IPS-15b (cell line): ENCODE results near the gene CORO1A.
"Not testable (repeated sequence)": the region's sequence is repeated elsewhere in the genome, so short reads cannot be mapped to it uniquely, and the experiment has no call there.

Experiments used
- H3K27me3 ChIP-seq: one replicate; pipeline ENCODE4 v1.6.1; 2013; ENCODE audit warnings: low read length; ENCODE audit not compliant: control insufficient read depth, insufficient read depth
- H3K36me3 ChIP-seq: one replicate; pipeline ENCODE4 v1.6.1; 2013; ENCODE audit warnings: low read length; ENCODE audit not compliant: control insufficient read depth, insufficient read depth
- H3K4me1 ChIP-seq: one replicate; pipeline ENCODE4 v1.6.1; 2013; ENCODE audit warnings: mild to moderate bottlenecking, low read length; ENCODE audit not compliant: control insufficient read depth, insufficient read depth
- H3K4me3 ChIP-seq: one replicate; pipeline ENCODE4 v1.5.1; 2013; ENCODE audit warnings: low read depth, low read length
- H3K9ac ChIP-seq: one replicate; pipeline ENCODE4 v1.6.1; 2013; ENCODE audit warnings: low read depth, mild to moderate bottlenecking, low read length
- H3K9me3 ChIP-seq: one replicate; pipeline ENCODE4 v1.6.1; 2013; ENCODE audit warnings: mild to moderate bottlenecking, low read length; ENCODE audit not compliant: control insufficient read depth, insufficient read depth

CORO1A gene

DNA sequence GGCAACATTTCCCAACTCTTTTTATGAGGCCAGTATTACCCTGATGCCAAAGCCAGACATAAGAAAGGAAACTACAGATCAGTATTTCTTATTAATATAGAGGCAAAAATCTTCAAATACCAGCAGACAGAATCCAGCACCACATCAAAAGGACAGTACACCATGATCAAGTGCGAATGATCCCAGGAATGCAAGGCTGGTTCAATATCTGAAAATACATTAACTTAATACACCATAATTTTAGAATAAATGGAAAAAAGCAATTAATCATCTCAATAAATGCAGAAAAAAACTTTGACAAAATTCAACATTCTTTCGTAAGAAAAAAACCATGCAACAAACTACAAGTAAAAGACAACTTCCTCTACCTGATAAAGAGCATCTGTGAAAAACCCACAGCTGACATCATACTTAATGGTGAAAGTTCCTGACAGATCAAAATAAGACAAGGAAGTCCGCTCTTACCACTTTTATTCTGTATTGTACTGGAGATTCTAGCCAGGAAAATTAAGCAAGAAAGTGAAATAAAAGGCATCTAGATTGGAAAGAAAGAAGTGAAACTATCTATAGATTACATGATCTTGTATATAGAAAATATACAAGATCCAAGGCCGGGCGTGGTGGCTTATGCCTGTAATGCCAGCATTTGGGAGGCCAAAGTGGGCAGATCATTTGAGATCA is 34.0 kb upstream of the CORO1A start:
- Histone ChIP-seq H3K9ac (no peak overlapping the region), H3K27me3 (no peaks in the 10 kb centered on the region), H3K36me3 (no peaks in the 10 kb centered on the region), H3K4me3 (no peak overlapping the region), H3K4me1 (no peaks in the 10 kb centered on the region), H3K9me3 (no peaks in the 10 kb centered on the region)

DNA sequence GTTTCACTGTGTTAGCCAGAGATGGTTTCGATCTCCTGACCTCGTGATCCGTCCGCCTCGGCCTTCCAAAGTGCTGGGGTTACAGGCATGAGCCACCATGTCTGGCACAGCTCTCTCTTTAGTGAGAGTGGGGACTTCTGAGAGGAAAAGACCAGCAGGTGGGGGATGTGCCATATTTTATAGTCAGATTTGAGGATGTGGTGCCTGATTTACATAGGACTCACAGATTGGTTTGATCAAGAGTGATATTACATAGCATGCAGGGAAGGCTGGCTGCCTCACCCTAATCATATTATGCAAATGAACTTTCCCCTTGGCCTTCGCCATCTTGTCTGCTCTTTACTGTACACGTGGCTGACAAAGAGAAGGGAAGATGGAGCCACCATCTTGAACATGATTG is 32.3 kb upstream of the CORO1A start:
- no peak overlapping the region for H3K9ac ChIP-seq
- no peaks in the 10 kb centered on the region for H3K27me3 ChIP-seq
- H3K4me3 ChIP-seq, result no peak overlapping the region
- H3K9me3 ChIP-seq, result no peaks in the 10 kb centered on the region
- H3K4me1 ChIP-seq, result no peaks in the 10 kb centered on the region
- no peaks in the 10 kb centered on the region for H3K36me3 ChIP-seq

DNA sequence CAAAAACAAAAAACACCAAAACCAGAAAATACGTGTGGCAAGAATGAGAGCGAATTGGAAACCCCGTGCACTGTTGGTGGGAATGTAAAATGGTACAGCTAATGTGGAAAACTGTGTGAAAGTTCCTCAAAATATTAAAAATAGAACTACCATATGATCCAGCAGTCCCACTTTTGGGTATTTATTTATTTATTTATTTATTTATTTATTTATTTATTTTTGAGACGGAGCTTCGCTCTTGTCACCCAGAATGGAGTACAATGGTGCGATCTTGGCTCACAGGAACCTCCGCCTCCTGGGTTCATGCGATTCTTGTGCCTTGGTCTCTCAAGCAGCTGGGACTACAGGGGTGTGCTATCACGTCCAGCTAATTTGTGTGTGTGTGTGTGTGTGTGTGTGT is 30.9 kb upstream of the CORO1A start:
- no peak overlapping the region for H3K4me3 ChIP-seq
- H3K36me3 ChIP-seq, result no peaks in the 10 kb centered on the region
- no peaks in the 10 kb centered on the region for H3K27me3 ChIP-seq
- H3K9me3 ChIP-seq, result no peaks in the 10 kb centered on the region
- H3K4me1 ChIP-seq, result no peaks in the 10 kb centered on the region
- H3K9ac ChIP-seq, result no peak overlapping the region

GRCh38 chr16:30155188-30155587 is 28.2 kb upstream of the CORO1A start:
- no peak overlapping the region for H3K9ac ChIP-seq
- no peaks in the 10 kb centered on the region for H3K36me3 ChIP-seq
- H3K9me3 ChIP-seq, result no peaks in the 10 kb centered on the region
- H3K4me1 ChIP-seq, result no peaks in the 10 kb centered on the region
- H3K27me3 ChIP-seq, result no peaks in the 10 kb centered on the region
- no peak overlapping the region for H3K4me3 ChIP-seq

DNA sequence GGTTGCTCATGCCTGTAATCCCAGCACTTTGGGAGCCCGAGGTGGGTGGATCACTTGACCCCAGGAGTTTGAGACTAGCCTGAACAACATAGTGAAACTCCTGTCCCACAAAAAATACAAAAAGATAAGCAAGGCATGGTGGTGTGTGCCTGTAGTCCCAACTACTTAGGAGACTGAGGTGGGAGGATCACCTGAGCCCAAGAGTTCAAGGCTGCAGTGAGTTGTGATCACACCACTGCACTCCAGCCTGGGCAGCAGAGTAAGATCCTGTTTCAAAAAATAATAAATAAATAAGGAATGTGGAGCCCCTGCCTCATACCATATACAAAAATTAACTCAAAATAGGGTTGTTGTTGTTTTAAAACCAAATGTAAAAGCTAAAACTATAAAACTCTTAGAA is 26.2 kb upstream of the CORO1A start:
- Histone ChIP-seq H3K9ac (no peak overlapping the region), H3K27me3 (no peaks in the 10 kb centered on the region), H3K9me3 (no peaks in the 10 kb centered on the region), H3K4me1 (no peaks in the 10 kb centered on the region), H3K36me3 (no peaks in the 10 kb centered on the region), H3K4me3 (no peak overlapping the region)

- no peaks in the 10 kb centered on the region for H3K27me3 ChIP-seq
- no peak overlapping the region for H3K4me3 ChIP-seq
- H3K9ac ChIP-seq, result no peak overlapping the region
- no peaks in the 10 kb centered on the region for H3K36me3 ChIP-seq
- H3K4me1 ChIP-seq, result no peaks in the 10 kb centered on the region
- no peaks in the 10 kb centered on the region for H3K9me3 ChIP-seq
These were observed 19.9 kb upstream of the CORO1A start for GRCh38 chr16:30163538-30163937.

DNA sequence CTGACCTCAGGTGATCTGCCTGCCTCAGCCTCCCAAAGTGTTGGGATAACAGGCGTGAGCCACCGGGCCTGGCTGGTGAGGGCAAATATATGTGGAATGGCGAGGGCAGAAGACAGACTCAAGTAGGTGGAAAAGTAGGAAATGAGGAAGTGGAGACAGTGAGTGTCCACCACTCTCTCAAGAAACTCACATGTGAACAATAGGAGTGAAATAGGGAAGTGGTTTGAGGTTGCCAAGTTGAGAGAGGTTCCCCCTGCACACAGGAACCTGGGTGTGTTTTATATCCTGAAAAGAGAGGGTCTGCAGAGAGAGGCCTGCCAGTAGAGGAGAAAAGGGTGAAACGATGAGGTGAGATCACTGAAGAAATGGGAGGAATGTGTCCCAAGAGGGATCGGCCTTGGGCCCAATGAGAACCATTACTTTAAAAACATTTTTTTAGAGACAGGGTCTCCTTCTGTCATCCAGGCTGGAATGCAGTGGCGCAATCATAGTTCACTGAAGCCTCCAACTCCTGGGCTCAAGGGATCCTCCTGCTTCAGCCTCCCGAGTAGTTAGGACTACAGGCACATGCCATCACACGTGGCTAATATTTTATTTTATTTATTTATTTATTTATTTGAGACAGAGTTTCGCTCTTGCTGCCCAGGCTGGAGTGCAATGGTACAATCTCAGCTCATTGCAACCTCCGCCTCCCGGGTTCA is 17.1 kb upstream of the CORO1A start:
- no peaks in the 10 kb centered on the region for H3K27me3 ChIP-seq
- H3K4me3 ChIP-seq, result no peak overlapping the region
- H3K4me1 ChIP-seq, result no peaks in the 10 kb centered on the region
- no peaks in the 10 kb centered on the region for H3K9me3 ChIP-seq
- H3K36me3 ChIP-seq, result no peaks in the 10 kb centered on the region
- no peak overlapping the region for H3K9ac ChIP-seq

- not testable (repeated sequence) for H3K9me3 ChIP-seq, H3K27me3 ChIP-seq, H3K4me3 ChIP-seq, H3K9ac ChIP-seq, H3K4me1 ChIP-seq, H3K36me3 ChIP-seq
These were observed 14.7 kb upstream of the CORO1A start for GRCh38 chr16:30168746-30169145.

DNA sequence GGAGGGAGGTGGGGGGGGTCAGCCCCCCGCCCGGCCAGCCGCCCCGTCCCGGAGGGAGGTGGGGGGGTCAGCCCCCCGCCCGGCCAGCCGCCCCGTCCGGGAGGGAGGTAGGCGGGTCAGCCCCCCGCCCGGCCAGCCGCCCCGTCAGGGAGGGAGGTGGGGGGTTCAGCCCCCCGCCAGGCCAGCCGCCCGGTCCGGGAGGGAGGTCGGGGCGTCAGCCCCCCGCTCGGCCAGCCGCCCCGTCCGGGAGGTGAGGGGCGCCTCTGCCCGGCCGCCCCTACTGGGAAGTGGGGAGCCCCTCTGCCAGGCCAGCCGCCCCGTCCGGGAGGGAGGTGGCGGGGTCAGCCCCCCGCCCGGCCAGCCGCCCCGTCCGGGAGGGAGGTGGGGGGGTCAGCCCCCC is 14.0 kb upstream of the CORO1A start:
- H3K36me3 ChIP-seq, H3K27me3 ChIP-seq, H3K4me1 ChIP-seq, H3K9me3 ChIP-seq, H3K4me3 ChIP-seq, H3K9ac ChIP-seq: not testable (repeated sequence)

- not testable (repeated sequence) for H3K9me3 ChIP-seq, H3K36me3 ChIP-seq, H3K27me3 ChIP-seq, H3K4me3 ChIP-seq, H3K9ac ChIP-seq, H3K4me1 ChIP-seq
These were observed 13.3 kb upstream of the CORO1A start for GRCh38 chr16:30170145-30170544.

- Histone ChIP-seq H3K36me3 (no peaks in the 10 kb centered on the region), H3K9ac (no peak overlapping the region), H3K27me3 (no peaks in the 10 kb centered on the region), H3K9me3 (no peaks in the 10 kb centered on the region), H3K4me1 (no peaks in the 10 kb centered on the region), H3K4me3 (no peak overlapping the region)
These were observed 10.3 kb upstream of the CORO1A start for GRCh38 chr16:30173054-30173453.

DNA sequence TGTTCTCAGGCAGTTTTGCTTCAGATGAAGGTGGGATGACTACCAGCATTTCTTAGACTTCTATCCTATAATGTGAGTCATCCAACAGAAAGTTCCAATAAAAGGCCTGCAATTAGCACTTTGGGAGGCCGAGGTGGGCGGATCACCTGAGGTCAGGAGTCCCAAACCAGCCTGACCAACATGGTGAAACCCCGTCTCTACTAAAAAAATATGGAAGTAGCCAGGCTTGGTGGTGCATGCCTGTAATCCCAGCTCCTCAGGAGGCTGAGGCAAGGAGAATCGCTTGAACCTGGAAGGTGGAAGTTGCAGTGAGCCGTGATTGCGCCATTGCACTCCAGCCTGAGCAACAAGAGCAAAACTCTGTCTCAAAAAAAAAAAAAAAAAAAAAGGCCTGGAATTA is 6.5 kb upstream of the CORO1A start:
- H3K4me3 ChIP-seq, H3K4me1 ChIP-seq, H3K9ac ChIP-seq, H3K27me3 ChIP-seq, H3K9me3 ChIP-seq, H3K36me3 ChIP-seq: not testable (repeated sequence)
